GM08714 (cell line): ENCODE measurements around the gene GPRC5C.
"Not testable (repeated sequence)": the region's sequence is repeated elsewhere in the genome, so short reads cannot be mapped to it uniquely, and the experiment has no call there.

ENCODE experiments used
- H3K4me3 ChIP-seq: fragments of 200-500 bp; sonication (Bioruptor generic); 2 replicates; pipeline ENCODE4 v1.5.1; 2014; ENCODE audit warnings: mild to moderate bottlenecking, low read length, inconsistent platforms
- ZNF274 ChIP-seq: IDR thresholded peaks from 2 replicates; pipeline ENCODE4 v1.6.1; 2012; ENCODE audit warnings: mild to moderate bottlenecking, low read depth, low read length

Gene GPRC5C

GRCh38 chr17:74473294-74473693 lies 41.4 kb downstream of the GPRC5C start:
- no peak for TF ChIP-seq ZNF274
- H3K4me3 ChIP-seq: no peak overlapping the region

DNA sequence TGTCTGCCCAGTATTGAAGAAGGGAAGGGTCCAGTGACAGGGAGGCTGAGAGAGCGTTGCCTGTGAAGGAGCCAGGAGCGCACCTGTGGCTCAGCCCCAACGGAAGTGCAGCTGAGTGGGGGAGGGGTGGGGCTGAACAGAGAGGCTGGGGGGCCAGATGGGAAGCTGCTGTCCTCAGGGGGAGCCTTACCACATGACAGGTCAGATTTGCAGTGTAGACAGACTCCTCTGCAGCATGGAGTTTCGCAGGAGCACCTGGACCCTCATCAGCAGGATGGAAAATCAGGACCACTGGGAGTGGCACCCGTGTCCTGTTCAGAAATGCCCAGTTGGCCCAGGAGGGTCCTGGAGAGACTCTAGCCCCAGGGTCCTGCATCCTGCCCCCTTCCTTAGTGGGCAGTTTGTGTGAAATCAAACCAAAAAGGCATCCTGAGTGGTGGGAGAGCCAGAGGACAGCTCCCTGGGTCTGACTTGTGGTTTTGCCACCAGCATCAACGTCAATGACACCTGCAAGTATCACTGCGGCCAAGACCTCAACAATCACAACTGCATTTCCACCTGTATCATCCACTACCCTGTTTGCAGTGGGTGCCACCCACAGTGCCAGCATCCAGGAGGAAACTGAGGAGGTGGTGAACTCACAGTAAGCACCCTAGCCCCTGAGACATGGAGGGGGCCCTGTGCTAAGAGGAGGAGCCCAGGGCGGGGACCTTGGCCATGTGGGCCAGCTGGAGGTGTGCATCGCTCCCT lies 42.3 kb downstream of the GPRC5C start:
- TF ChIP-seq ZNF274: no peak
- no peak overlapping the region for H3K4me3 ChIP-seq

GRCh38 chr17:74475189-74475588 lies 43.3 kb downstream of the GPRC5C start:
- no peak overlapping the region for H3K4me3 ChIP-seq
- TF ChIP-seq ZNF274: no peak

DNA sequence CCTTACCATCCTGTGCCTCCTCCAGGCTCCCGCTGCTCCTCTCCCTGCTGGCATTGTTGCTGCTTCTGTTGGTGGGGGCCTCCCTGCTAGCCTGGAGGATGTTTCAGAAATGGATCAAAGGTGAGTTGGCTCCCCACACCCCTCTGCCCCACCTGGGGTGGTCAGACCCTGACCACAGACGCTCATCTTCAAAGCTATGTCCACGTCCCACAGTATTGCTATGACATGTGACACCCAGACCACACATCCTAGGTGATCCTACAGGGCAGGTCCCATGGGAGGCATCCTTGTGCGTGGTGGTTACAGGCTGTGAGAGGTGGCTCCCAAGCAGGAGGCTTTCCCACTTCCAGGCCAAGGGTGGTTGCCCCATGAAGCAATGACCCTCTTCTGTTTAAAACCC lies 45.5 kb downstream of the GPRC5C start:
- no peak overlapping the region for H3K4me3 ChIP-seq
- no peak for TF ChIP-seq ZNF274

DNA sequence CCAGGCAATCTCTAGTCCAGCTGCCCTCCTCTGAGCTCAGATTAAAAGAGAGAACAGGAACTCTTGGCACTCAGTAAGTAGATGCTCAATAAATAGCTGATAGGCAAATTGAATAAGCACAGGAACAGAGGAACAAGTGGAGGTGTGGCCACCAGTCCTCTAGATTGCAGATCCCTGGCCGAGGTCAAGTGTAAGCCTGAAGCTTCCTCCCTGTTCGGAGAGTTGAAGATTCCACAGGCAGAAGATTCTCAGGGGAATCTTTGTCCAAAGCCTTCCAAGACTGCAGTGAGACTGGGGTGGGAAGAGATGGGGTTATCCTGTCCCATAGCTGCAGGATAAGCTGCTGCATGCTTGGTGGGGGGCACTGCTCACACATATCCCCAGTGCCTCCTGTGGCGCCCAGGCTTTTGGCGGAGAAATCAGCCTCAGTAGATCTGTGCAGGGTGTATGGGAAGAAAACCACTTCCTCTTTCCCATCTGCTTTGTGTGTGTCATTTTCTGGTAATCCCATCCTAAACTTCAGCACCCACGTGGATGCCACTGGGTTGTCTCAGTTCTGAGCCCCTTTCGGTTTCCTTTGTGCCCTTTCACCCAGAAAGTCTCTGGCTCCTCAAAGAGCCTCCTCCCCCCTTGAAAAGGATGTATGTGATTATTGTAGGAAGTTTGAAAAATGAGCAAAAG lies 46.7 kb downstream of the GPRC5C start:
- H3K4me3 ChIP-seq: no peak overlapping the region

DNA sequence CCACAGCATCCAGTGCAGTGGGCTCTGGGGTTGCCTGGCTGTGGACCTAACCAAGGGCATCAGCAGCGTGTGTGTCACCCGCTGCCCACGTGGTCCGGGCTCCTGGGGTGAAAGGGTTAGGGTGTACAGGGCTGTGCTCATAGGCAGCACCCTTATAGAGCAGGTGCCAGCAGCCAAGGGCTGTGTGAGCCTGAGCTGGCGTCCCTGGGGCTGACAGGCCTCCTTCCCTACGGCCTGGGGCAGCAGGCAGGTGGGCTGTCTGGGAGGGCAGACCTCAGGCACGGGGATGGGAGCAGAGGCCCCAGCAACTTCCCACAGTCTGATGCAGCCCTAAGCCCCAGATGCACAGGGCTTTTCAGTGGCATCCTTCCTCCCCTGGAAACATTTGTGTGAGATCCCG lies 48.4 kb downstream of the GPRC5C start:
- no peak for TF ChIP-seq ZNF274
- H3K4me3 ChIP-seq: no peak overlapping the region

More for the DNA sequence above, 46.7 kb downstream of the GPRC5C start:
- no peak for TF ChIP-seq ZNF274

DNA sequence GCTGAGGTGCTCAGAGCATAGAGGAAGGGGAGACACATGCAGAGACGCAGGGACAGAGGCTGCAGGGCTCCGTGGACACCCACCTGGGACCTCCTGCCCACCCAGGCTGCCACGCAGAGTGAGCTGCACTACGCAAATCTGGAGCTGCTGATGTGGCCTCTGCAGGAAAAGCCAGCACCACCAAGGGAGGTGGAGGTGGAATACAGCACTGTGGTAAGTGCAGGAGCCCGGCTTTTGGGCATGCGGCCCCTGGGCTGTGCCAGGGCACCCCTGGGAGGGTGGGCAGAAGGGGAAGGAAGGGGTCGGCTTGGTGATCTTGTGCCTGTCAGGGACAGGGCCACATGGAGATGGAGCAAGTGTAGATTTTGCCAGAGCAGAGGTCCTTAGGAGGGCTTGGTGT lies 49.7 kb downstream of the GPRC5C start:
- TF ChIP-seq ZNF274: no peak
- H3K4me3 ChIP-seq: no peak overlapping the region

DNA sequence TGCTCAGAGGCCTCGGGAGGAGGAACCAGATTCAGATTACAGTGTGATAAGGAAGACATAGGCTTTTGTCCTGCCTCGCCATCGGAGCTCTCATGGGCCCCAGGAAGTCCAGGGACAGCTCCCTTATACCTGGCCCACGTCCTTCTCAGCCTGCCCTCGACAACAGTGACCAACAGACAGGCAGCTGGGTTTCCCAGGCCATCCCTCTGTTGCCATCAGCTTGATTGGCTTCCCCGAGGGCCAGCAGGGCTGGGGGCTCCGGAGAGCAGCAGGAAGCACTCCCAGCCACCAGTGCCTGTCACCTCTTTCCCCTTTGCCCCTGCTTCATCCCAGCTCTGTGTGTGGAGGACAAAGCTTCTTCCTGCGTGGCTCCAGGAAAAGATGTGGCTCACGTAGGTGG lies 52.2 kb downstream of the GPRC5C start:
- no peak overlapping the region for H3K4me3 ChIP-seq
- TF ChIP-seq ZNF274: no peak

DNA sequence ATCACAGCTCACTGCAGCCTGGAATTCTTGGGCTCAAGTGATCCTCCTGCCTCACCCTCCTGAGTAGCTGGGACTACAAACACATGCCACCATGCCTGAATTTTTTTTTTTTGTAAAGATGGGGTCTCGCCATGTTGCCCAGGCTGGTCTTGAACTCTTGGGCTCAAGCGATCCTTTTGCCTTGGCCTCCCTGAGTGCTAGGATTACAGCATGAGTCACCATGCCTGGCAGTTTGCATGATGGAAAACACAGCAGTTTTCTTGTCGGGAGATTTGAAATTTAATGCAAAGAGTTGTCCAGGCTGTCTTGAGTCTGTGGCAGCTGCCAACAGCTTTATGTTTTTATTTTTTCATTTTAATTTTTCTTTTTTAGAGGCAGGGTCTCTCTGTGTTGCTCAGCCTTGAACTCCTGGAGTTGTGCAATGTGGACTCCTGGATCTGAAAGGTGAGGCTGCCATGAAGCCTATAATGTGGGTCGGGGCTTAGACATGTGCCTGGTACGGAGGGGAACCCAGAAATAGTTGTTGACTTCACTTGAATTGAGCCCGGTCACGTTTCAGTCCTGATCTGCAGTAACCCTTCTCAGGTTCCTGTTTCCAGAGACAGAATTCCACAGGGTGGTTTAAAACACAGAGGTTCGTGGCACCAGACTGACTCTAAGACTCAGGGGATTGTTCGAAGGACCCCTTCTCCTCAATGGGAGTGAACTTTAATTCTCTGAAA lies 53.3 kb downstream of the GPRC5C start:
- TF ChIP-seq ZNF274: no peak
- H3K4me3 ChIP-seq: no peak overlapping the region

DNA sequence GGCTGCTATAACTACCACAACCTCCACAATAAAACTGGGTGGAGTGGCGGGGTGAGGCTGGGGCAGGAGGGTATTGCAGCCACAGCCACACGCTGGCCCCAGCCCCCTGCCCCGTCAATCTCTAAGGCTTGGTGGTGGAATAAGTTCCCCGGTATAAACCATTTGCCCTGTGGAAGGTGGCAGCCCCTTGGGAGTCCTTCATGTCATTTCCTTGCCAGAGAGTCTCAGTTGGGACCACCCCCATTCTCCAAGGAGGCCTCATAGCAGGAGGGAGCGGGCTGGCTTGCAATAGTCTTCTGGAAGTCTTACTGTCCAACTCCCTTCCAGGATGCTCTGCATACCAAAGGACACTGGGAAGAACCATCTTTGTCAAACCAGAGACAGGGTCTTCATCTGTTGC lies 54.0 kb downstream of the GPRC5C start:
- H3K4me3 ChIP-seq: no peak overlapping the region
- TF ChIP-seq ZNF274: no peak

- not testable (repeated sequence) for H3K4me3 ChIP-seq
Measured at GRCh38 chr17:74488276-74488675, 56.4 kb downstream of the GPRC5C start.

DNA sequence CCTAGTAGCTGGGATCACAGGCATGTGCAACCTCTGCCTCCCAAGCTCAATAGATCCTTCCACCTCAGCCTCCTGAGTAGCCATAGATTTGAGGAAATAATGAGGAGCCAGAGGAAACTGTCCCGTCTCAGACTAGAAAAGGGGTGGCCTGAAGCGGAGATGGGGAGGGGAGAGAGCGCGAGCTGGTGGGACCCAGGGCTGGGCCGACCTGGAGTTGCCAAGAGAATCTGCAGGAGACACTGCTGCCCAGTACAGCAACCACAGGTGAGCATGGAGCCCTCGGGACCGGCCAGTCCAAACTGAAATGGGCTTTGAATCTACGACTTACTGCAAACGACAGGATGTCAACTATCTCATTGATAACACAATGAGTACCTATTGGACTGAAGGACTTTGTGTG lies 58.8 kb downstream of the GPRC5C start:
- no peak overlapping the region for H3K4me3 ChIP-seq
- no peak for TF ChIP-seq ZNF274

DNA sequence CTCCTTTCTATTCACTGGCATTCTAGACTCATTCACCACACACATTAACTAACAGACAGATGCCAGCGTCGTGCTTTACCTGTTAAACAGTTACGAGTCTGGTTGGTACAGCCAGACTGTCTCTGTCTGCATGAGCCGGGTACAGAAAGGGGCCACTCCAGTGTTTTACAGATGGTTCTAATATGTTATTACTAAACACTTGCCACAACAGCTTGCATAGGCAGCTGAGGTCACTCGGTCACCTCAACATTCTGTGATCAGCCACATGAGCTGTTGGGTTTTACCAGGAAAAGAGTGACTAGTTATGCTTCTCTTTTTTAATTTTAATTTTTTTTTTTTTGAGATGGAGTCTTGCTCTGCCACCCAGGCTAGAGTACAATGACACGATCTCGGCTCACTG lies 59.7 kb downstream of the GPRC5C start:
- TF ChIP-seq ZNF274: no peak
- no peak overlapping the region for H3K4me3 ChIP-seq

DNA sequence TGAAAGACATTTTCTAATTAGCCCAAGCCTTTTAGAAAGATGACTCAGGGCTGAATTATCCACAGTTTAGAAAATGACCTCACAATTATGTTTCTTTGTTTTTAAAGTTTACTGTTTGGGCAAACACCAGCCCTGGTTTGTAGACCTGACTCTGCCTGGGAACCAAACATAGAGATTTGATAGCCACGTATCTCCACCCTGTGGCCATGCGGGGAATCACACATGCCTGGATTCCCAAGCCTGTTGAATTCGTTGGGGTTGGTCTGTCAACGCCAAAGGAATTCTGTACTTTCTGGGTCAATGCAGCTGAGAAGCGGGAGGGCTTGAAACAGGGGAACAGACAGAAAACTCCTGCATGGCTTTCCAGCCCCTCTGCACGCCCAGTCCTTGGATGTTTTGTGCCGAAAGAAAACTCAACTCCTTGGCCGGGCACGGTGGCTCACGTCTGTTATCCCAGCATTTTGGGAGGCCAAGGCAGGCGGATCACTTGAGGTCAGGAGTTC lies 61.5 kb downstream of the GPRC5C start:
- no peak overlapping the region for H3K4me3 ChIP-seq
- TF ChIP-seq ZNF274: no peak
